Naive thymus-derived CD8-positive, alpha-beta T cell (primary cell): ENCODE measurements around the gene MACROD2. TPM values are rescaled to one million over a fixed set of nuclear protein-coding genes. Genes with fewer than 3 reads are reported as not detected.
"Not testable (repeated sequence)": the region's sequence is repeated elsewhere in the genome, so short reads cannot be mapped to it uniquely, and the experiment has no call there.

ENCODE experiments used
- ATAC-seq, 2 donors: fragments of 150-1000 bp; cut with Tn5 transposase in 1 of 2; sonication (Bioruptor Pico), chemical (Tn5 transposase) in 1 of 2; 1 replicate in 1 of 2; 2 replicates in 1 of 2; pipeline ENCODE4 v1.10.0; 2021; ENCODE audit warnings: mild to moderate bottlenecking in 2 of 2, moderate library complexity in 2 of 2
- POLR2A ChIA-PET: fragments of 350-600 bp; sonication (Branson Sonifier 250); formaldehyde crosslinking; loops from one replicate; lab custom pipeline; 2021; ENCODE audit warnings: antibody characterized with exemption; lab: Charles Lee
- DNase-seq, 10 donors: peaks; one replicate each; pipeline versions ENCODE4 v3.0.0 to v3.0.0-alpha.2; 2020 to 2022
- H3K27ac Mint-ChIP-seq, 10 donors: one replicate each; pipeline ENCODE4 v1.8.0; 2020 to 2022; ENCODE audit warnings: mild to moderate bottlenecking in 10 of 10, mixed read lengths in 10 of 10, moderate library complexity in 4 of 10, inconsistent platforms in 1 of 10
- H3K27me3 Mint-ChIP-seq, 5 donors: one replicate each; pipeline ENCODE4 v1.8.0; 2021 to 2022; ENCODE audit warnings: mixed read lengths in 5 of 5
- H3K36me3 Mint-ChIP-seq, 3 donors: one replicate each; pipeline ENCODE4 v1.8.0; 2020 to 2022; ENCODE audit warnings: mixed read lengths in 3 of 3, mild to moderate bottlenecking in 2 of 3, inconsistent platforms in 1 of 3
- H3K4me1 Mint-ChIP-seq, 4 donors: one replicate each; pipeline ENCODE4 v1.8.0; 2021 to 2022; ENCODE audit warnings: mixed read lengths in 4 of 4
- H3K4me3 Mint-ChIP-seq, 10 donors: one replicate each; pipeline ENCODE4 v1.8.0; 2020 to 2022; ENCODE audit warnings: mild to moderate bottlenecking in 10 of 10, mixed read lengths in 10 of 10, moderate library complexity in 6 of 10, inconsistent platforms in 1 of 10
- H3K9me3 Mint-ChIP-seq, 9 donors: one replicate each; pipeline ENCODE4 v1.8.0; 2020 to 2022; ENCODE audit warnings: mixed read lengths in 9 of 9, mild to moderate bottlenecking in 3 of 9, inconsistent platforms in 1 of 9, moderate library complexity in 1 of 9
- polyA plus RNA-seq, 3 donors: library from polyadenylated mRNA; unstranded; fragments of 300-500 nt; fragmentation: Illumina TruSeq; gene quantifications; one replicate each; pipeline ENCODE4 v1.2.3, GENCODE V29; 2021
- total RNA-seq, 8 experiments: library from RNA in 2 of 8; stranded (reverse) in 2 of 8; gene quantifications; one replicate each; pipeline ENCODE4 v1.2.3 and lab custom pipeline; 2021 to 2026

MACROD2 gene
- total and polyA plus RNA-seq, 5 experiments from 2014 or later: 0.18 to 1.1 (median 0.60) TPM; not detected in 2

DNA sequence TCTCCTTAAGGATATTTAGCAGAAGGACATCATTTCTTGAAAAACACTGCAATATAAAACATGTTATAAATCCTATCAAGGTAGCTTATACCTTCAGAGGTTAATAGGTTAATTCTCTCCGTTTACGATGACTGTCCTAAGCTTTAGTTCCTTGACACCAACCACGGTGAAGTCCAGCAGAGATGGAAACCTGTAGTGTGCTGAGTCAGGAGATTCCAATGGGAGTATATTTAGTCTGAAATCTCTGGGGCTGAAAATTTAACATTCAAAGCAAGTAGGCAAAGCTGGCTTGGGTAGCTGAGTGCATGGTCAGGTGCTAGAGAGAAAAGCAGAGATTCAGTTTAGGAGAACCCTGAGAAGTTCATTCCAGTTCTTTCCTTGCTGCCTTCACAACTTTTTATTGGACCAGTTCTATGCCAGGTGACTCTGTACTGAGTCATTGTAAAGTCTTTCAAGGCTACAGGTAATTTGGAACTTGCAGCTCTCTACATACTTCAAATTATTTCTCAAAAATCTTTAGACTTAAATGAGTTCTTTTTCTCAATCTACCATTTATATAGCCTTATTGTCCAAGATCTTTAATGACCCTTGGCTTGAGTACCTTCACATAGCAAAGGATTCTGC is 1351.5 kb downstream of the MACROD2 start:
- Mint-ChIP-seq H3K9me3 (peaks cover 0 to 16% (median 2%) of the 10 kb centered on the region in 9 donors), H3K4me1 (no peaks in the 10 kb centered on the region), H3K27ac (no peak overlapping the region), H3K36me3 (no peaks in the 10 kb centered on the region), H3K4me3 (no peak overlapping the region), H3K27me3 (peaks cover 0 to 9% (median 2%) of the 10 kb centered on the region in 5 donors)
- POLR2A ChIA-PET: no interaction called here
- ATAC-seq (no peak), DNase-seq (no peak)

GRCh38 chr20:15359056-15359455 is 1363.7 kb downstream of the MACROD2 start:
- no peak overlapping the region for H3K4me3 Mint-ChIP-seq
- H3K27ac Mint-ChIP-seq: no peak overlapping the region
- ATAC-seq (no peak), DNase-seq (no peak)
- no peaks in the 10 kb centered on the region for H3K36me3 Mint-ChIP-seq
- POLR2A ChIA-PET: no interaction called here
- no peaks in the 10 kb centered on the region for H3K27me3 Mint-ChIP-seq
- peaks cover 0 to 23% (median 3%) of the 10 kb centered on the region in 9 donors for H3K9me3 Mint-ChIP-seq
- H3K4me1 Mint-ChIP-seq: no peaks in the 10 kb centered on the region

GRCh38 chr20:15362849-15363248 is 1367.5 kb downstream of the MACROD2 start:
- Mint-ChIP-seq H3K9me3 (peaks cover 0 to 24% (median 5%) of the 10 kb centered on the region in 9 donors), H3K4me3 (no peak overlapping the region), H3K27ac (no peak overlapping the region), H3K4me1 (no peaks in the 10 kb centered on the region), H3K27me3 (peaks cover 0 to 7% (median 2%) of the 10 kb centered on the region in 5 donors), H3K36me3 (no peaks in the 10 kb centered on the region)
- POLR2A ChIA-PET: no interaction called here
- no peak for ATAC-seq
- DNase-seq: no peak

GRCh38 chr20:15364781-15365180 is 1369.5 kb downstream of the MACROD2 start:
- H3K4me3 Mint-ChIP-seq: no peak overlapping the region
- DNase-seq (no peak), ATAC-seq (no peak)
- POLR2A ChIA-PET: no interaction called here
- H3K4me1 Mint-ChIP-seq: no peaks in the 10 kb centered on the region
- H3K27ac Mint-ChIP-seq: peak overlapping the region in 1 of 10 donors; percentile 36
- peaks cover 0 to 12% (median 5%) of the 10 kb centered on the region in 9 donors for H3K9me3 Mint-ChIP-seq
- peaks cover 0 to 7% (median 4%) of the 10 kb centered on the region in 5 donors for H3K27me3 Mint-ChIP-seq
- H3K36me3 Mint-ChIP-seq: no peaks in the 10 kb centered on the region

- Mint-ChIP-seq H3K9me3 (peaks cover 0 to 6% (median 0%) of the 10 kb centered on the region in 9 donors), H3K4me3 (no peak overlapping the region), H3K27ac (no peak overlapping the region), H3K27me3 (peaks cover 0 to 5% (median 0%) of the 10 kb centered on the region in 5 donors), H3K4me1 (no peaks in the 10 kb centered on the region), H3K36me3 (no peaks in the 10 kb centered on the region)
- DNase-seq (no peak), ATAC-seq (no peak)
- POLR2A ChIA-PET: no interaction called here
Observed at GRCh38 chr20:15370370-15370769, 1375.1 kb downstream of the MACROD2 start.

DNA sequence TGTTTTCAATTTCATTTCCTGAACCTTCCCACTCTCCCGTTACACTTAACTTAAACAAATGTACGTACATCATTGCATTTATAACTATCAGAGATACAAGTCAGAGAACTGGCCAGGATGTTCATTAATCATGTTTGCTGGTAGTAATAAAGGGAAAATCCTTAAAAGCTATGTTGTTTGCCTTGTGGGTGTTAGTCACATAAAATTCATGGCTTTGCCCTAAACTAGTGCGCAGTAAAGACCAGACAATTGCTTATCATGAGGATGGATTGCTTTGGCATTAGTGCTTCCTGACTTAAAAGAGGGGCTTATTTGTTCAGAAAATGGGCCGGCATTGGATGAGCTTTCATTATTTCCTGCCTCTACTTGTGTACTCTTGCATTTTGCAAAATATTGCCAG is 1379.4 kb downstream of the MACROD2 start:
- ATAC-seq (no peak), DNase-seq (no peak)
- peaks cover 0 to 5% (median 0%) of the 10 kb centered on the region in 5 donors for H3K27me3 Mint-ChIP-seq
- no peak overlapping the region for H3K4me3 Mint-ChIP-seq
- H3K27ac Mint-ChIP-seq: no peak overlapping the region
- POLR2A ChIA-PET: no interaction called here
- H3K4me1 Mint-ChIP-seq: no peaks in the 10 kb centered on the region
- H3K36me3 Mint-ChIP-seq: no peaks in the 10 kb centered on the region
- H3K9me3 Mint-ChIP-seq: peaks cover 0 to 8% (median 3%) of the 10 kb centered on the region in 9 donors

- POLR2A ChIA-PET: no interaction called here
- no peak for ATAC-seq
- DNase-seq: no peak
- Mint-ChIP-seq H3K27me3 (peaks cover 0 to 5% (median 0%) of the 10 kb centered on the region in 5 donors), H3K36me3 (no peaks in the 10 kb centered on the region), H3K4me3 (no peak overlapping the region), H3K4me1 (no peaks in the 10 kb centered on the region), H3K9me3 (peaks cover 0 to 11% (median 3%) of the 10 kb centered on the region in 9 donors), H3K27ac (no peak overlapping the region)
Observed at GRCh38 chr20:15375836-15376235, 1380.5 kb downstream of the MACROD2 start.

DNA sequence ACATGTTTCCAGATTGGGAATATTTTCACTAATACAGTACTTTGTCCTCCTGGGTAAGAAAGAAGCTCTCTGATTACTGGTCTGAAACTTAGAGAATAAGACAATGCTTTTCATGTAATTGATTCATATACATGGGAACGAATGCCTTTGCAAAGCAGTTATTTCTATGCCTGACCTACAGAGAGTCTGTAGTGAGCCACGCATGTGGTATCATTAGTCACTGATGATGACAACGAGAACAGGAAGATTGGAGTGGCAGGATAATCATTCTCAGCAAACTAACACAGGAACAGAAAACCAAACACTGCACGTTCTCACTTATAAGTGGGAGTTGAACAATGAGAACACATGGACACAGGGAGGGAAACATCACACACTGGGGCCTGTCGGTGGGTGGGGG is 1382.3 kb downstream of the MACROD2 start:
- ATAC-seq, H3K27me3 Mint-ChIP-seq, DNase-seq, H3K4me1 Mint-ChIP-seq, POLR2A ChIA-PET, H3K4me3 Mint-ChIP-seq, H3K27ac Mint-ChIP-seq, H3K36me3 Mint-ChIP-seq: not testable (repeated sequence)
- peaks cover 0 to 26% (median 3%) of the 10 kb centered on the region in 9 donors for H3K9me3 Mint-ChIP-seq

DNA sequence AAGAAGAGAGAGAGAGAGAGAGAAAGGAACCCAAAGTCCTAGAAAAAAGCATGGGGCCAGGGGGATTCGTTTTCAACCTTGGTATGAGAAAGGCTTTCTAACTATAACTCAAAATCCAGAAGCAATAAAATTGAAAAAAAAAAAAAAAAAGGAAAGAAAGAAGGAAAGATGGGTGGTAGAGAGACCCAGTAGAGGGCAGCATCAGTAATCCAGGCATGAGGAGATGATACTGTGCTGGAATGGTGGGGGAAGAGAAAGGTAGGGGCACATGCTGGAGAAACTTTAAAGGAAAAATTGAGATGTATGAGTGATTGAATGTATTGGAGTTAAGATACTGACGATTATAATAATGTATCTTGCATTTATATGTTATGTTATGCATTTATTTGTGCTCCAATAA is 1382.8 kb downstream of the MACROD2 start:
- H3K36me3 Mint-ChIP-seq: no peaks in the 10 kb centered on the region
- DNase-seq: no peak
- no peaks in the 10 kb centered on the region for H3K4me1 Mint-ChIP-seq
- POLR2A ChIA-PET: no interaction called here
- no peak for ATAC-seq
- peaks cover 0 to 29% (median 3%) of the 10 kb centered on the region in 9 donors for H3K9me3 Mint-ChIP-seq
- no peak overlapping the region for H3K27ac Mint-ChIP-seq
- H3K4me3 Mint-ChIP-seq: no peak overlapping the region
- H3K27me3 Mint-ChIP-seq: peaks cover 0 to 5% (median 0%) of the 10 kb centered on the region in 5 donors

- H3K27me3 Mint-ChIP-seq: peaks cover 0 to 2% (median 0%) of the 10 kb centered on the region in 5 donors
- H3K4me3 Mint-ChIP-seq: no peak overlapping the region
- H3K36me3 Mint-ChIP-seq: no peaks in the 10 kb centered on the region
- peaks cover 0 to 29% (median 3%) of the 10 kb centered on the region in 9 donors for H3K9me3 Mint-ChIP-seq
- no peaks in the 10 kb centered on the region for H3K4me1 Mint-ChIP-seq
- ATAC-seq (no peak), DNase-seq (no peak)
- no peak overlapping the region for H3K27ac Mint-ChIP-seq
- POLR2A ChIA-PET: no interaction called here
Observed at GRCh38 chr20:15379681-15380296, 1384.5 kb downstream of the MACROD2 start.

DNA sequence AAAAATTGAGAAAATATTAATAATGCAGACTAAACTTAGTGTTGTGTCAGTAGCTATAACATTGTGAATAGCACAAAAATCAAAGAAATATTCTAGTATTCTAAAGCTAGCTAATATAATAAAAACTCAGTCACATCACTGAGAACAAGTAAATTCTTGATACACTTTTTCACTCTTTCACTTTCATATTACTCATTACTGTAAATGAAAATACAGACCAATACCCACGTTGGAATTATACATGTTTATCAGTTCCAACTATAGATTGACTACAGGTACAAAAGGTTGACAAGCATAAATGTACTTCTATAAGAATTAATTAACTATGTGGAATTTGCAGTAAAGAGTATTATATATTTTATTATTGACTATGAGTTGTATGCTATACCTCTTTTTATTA is 1385.5 kb downstream of the MACROD2 start:
- Mint-ChIP-seq H3K27me3 (peaks cover 0 to 2% (median 0%) of the 10 kb centered on the region in 5 donors), H3K9me3 (peaks cover 0 to 29% (median 3%) of the 10 kb centered on the region in 9 donors), H3K4me3 (no peak overlapping the region), H3K27ac (no peak overlapping the region), H3K4me1 (no peaks in the 10 kb centered on the region), H3K36me3 (no peaks in the 10 kb centered on the region)
- ATAC-seq: no peak
- DNase-seq: no peak
- POLR2A ChIA-PET: no interaction called here

GRCh38 chr20:15387228-15387627 is 1391.9 kb downstream of the MACROD2 start:
- no peak overlapping the region for H3K27ac Mint-ChIP-seq

GRCh38 chr20:15395457-15395856 is 1400.1 kb downstream of the MACROD2 start:
- Mint-ChIP-seq H3K9me3 (peaks cover 0 to 28% (median 3%) of the 10 kb centered on the region in 9 donors), H3K27me3 (peaks cover 0 to 2% (median 0%) of the 10 kb centered on the region in 5 donors), H3K4me3 (no peak overlapping the region), H3K36me3 (no peaks in the 10 kb centered on the region), H3K27ac (no peak overlapping the region), H3K4me1 (no peaks in the 10 kb centered on the region)
- no peak for DNase-seq
- ATAC-seq: no peak
- POLR2A ChIA-PET: no interaction called here

More at GRCh38 chr20:15387228-15387627, 1391.9 kb downstream of the MACROD2 start:
- POLR2A ChIA-PET: no interaction called here
- Mint-ChIP-seq H3K27me3 (no peaks in the 10 kb centered on the region), H3K4me1 (no peaks in the 10 kb centered on the region), H3K36me3 (no peaks in the 10 kb centered on the region), H3K4me3 (no peak overlapping the region), H3K9me3 (peaks cover 2 to 26% (median 7%) of the 10 kb centered on the region in 9 donors)
- no peak for DNase-seq
- no peak for ATAC-seq
